H9 (cell line): Measurements from ENCODE around the gene GABBR2. TPM values are rescaled to one million over a fixed set of nuclear protein-coding genes. Genes with fewer than 3 reads are reported as not detected.

ENCODE experiments used
- DNase-seq: peaks from one replicate; pipeline ENCODE4 v3.0.0-alpha.2; 2017
- H2AFZ ChIP-seq: one replicate; pipeline ENCODE4 v1.6.1; 2013; ENCODE audit warnings: mild to moderate bottlenecking, low read length, control low read depth, moderate library complexity
- H2AK5ac ChIP-seq: 2 replicates; pipeline ENCODE4 v1.6.1; 2013; ENCODE audit warnings: low read length, control low read depth, mixed read lengths; ENCODE audit not compliant: insufficient read length
- H2BK120ac ChIP-seq: one replicate; pipeline ENCODE4 v1.6.1; 2013; ENCODE audit warnings: low read depth, mild to moderate bottlenecking, low read length, control low read depth, inconsistent platforms; ENCODE audit not compliant: poor library complexity, severe bottlenecking
- H2BK12ac ChIP-seq: 2 replicates; pipeline ENCODE4 v1.6.1; 2013; ENCODE audit warnings: low read length, control low read depth, mixed read lengths, low read depth; ENCODE audit not compliant: insufficient read length
- H2BK15ac ChIP-seq: 2 replicates; pipeline ENCODE4 v1.6.1; 2013; ENCODE audit warnings: low read depth, low read length, control low read depth
- H2BK20ac ChIP-seq: one replicate; pipeline ENCODE4 v1.6.1; 2013; ENCODE audit warnings: low read depth, mild to moderate bottlenecking, low read length, control low read depth, inconsistent platforms; ENCODE audit not compliant: poor library complexity, severe bottlenecking
- H2BK5ac ChIP-seq: 2 replicates; pipeline ENCODE4 v1.6.1; 2013; ENCODE audit warnings: low read length, control low read depth, mixed read lengths; ENCODE audit not compliant: insufficient read length
- H3K14ac ChIP-seq: 2 replicates; pipeline ENCODE4 v1.6.1; 2013; ENCODE audit warnings: low read length, control low read depth; ENCODE audit not compliant: insufficient read depth
- H3K18ac ChIP-seq: 2 replicates; pipeline ENCODE4 v1.6.1; 2013; ENCODE audit warnings: low read depth, mild to moderate bottlenecking, mixed read lengths, low read length, control low read depth; ENCODE audit not compliant: insufficient read length
- H3K23ac ChIP-seq: 2 replicates; pipeline ENCODE4 v1.6.1; 2013; ENCODE audit warnings: low read length, control low read depth, mixed read lengths, low read depth; ENCODE audit not compliant: insufficient read length
- H3K23me2 ChIP-seq: 2 replicates; pipeline ENCODE4 v1.6.1; 2013; ENCODE audit warnings: low read depth, mild to moderate bottlenecking, mixed read lengths, low read length, control low read depth; ENCODE audit not compliant: insufficient read length, poor library complexity, severe bottlenecking
- H3K27ac ChIP-seq: 2 replicates; pipeline ENCODE4 v1.5.1; 2013; ENCODE audit warnings: low read length, control low read depth, mixed read lengths, low read depth; ENCODE audit not compliant: insufficient read length
- H3K27me3 ChIP-seq: 2 replicates; pipeline ENCODE4 v1.6.1; 2013; ENCODE audit warnings: low read length, control low read depth, inconsistent platforms; ENCODE audit not compliant: insufficient read depth
- H3K4ac ChIP-seq: 2 replicates; pipeline ENCODE4 v1.6.1; 2013; ENCODE audit warnings: low read depth, mild to moderate bottlenecking, control low read depth, inconsistent platforms, low read length, moderate library complexity
- H3K4me1 ChIP-seq: 2 replicates; pipeline ENCODE4 v1.6.1; 2013; ENCODE audit warnings: low read length, control low read depth, inconsistent platforms; ENCODE audit not compliant: insufficient read depth
- H3K4me2 ChIP-seq: 2 replicates; pipeline ENCODE4 v1.6.1; 2013; ENCODE audit warnings: low read length, control low read depth, mixed read lengths; ENCODE audit not compliant: insufficient read length, insufficient read depth
- H3K56ac ChIP-seq: 2 replicates; pipeline ENCODE4 v1.6.1; 2013; ENCODE audit warnings: low read depth, mild to moderate bottlenecking, mixed read lengths, low read length, control low read depth; ENCODE audit not compliant: insufficient read length
- H3K79me1 ChIP-seq: 2 replicates; pipeline ENCODE4 v1.6.1; 2013; ENCODE audit warnings: low read depth, mild to moderate bottlenecking, moderate library complexity, low read length, control low read depth, inconsistent platforms; ENCODE audit not compliant: insufficient read depth, poor library complexity, severe bottlenecking
- H3K79me2 ChIP-seq: 2 replicates; pipeline ENCODE4 v1.6.1; 2013; ENCODE audit warnings: low read length, control low read depth, inconsistent platforms; ENCODE audit not compliant: insufficient read depth
- H3K9ac ChIP-seq: 2 replicates; pipeline ENCODE4 v1.6.1; 2013; ENCODE audit warnings: low read length, control low read depth, mixed read lengths; ENCODE audit not compliant: insufficient read length; ENCODE audit errors: extremely low read depth
- H3K9me3 ChIP-seq: one replicate; pipeline ENCODE4 v1.6.1; 2013; ENCODE audit warnings: low read depth, low read length, inconsistent platforms; ENCODE audit not compliant: control insufficient read depth
- H3T11ph ChIP-seq: one replicate; pipeline ENCODE4 v1.6.1; 2013; ENCODE audit warnings: mild to moderate bottlenecking, low read length, control low read depth, inconsistent platforms
- H4K20me1 ChIP-seq: one replicate; pipeline ENCODE4 v1.6.1; 2013; ENCODE audit not compliant: control insufficient read depth, insufficient read length, insufficient read depth
- H4K5ac ChIP-seq: 2 replicates; pipeline ENCODE4 v1.6.1; 2013; ENCODE audit warnings: low read depth, mild to moderate bottlenecking, mixed read lengths, low read length, control low read depth; ENCODE audit not compliant: insufficient read length
- H4K8ac ChIP-seq: replicated peaks from 2 replicates; pipeline ENCODE4 v1.6.1; 2013; ENCODE audit warnings: low read length, control low read depth, mixed read lengths, low read depth; ENCODE audit not compliant: insufficient read length
- H4K91ac ChIP-seq: 2 replicates; pipeline ENCODE4 v1.6.1; 2013; ENCODE audit warnings: low read depth, mild to moderate bottlenecking, moderate library complexity, mixed read lengths, low read length, control low read depth; ENCODE audit not compliant: insufficient read length
- H3K27ac Mint-ChIP-seq, 3 experiments: 2 replicates in 2 of 3; 3 replicates in 1 of 3; pipeline ENCODE4 v1.8.0; 2020 to 2021; ENCODE audit warnings: mixed read lengths in 3 of 3, mild to moderate bottlenecking in 1 of 3, moderate library complexity in 1 of 3
- H3K27me3 Mint-ChIP-seq: 2 replicates; pipeline ENCODE4 v1.8.0; 2021; ENCODE audit warnings: low read depth, mild to moderate bottlenecking, moderate library complexity, mixed read lengths
- H3K36me3 Mint-ChIP-seq, 3 experiments: 2 replicates in 2 of 3; 3 replicates in 1 of 3; pipeline ENCODE4 v1.8.0; 2020 to 2021; ENCODE audit warnings: low read depth in 3 of 3, mixed read lengths in 3 of 3; ENCODE audit not compliant: insufficient read depth in 1 of 3
- H3K4me1 Mint-ChIP-seq, 2 experiments: 2 replicates each; pipeline ENCODE4 v1.8.0; 2020; ENCODE audit warnings: mixed read lengths in 2 of 2
- H3K4me3 Mint-ChIP-seq, 2 experiments: 2 replicates in 1 of 2; 3 replicates in 1 of 2; pipeline ENCODE4 v1.8.0; 2020 to 2021; ENCODE audit warnings: mild to moderate bottlenecking in 2 of 2, mixed read lengths in 2 of 2, moderate library complexity in 1 of 2
- H3K9me3 Mint-ChIP-seq, 2 experiments: 2 replicates in 1 of 2; 3 replicates in 1 of 2; pipeline ENCODE4 v1.8.0; 2020; ENCODE audit warnings: mild to moderate bottlenecking in 2 of 2, mixed read lengths in 2 of 2, moderate library complexity in 1 of 2
- WGBS: extraction: QIAGEN DNeasy Blood & Tissue Kit; methylation state at CpG from one replicate; pipeline ENCODE4 v1.1.7; 2013; ENCODE audit warnings: missing lambda C conversion rate, low lambda C conversion rate, mixed read lengths; ENCODE audit not compliant: insufficient read length; ENCODE audit errors: extremely low coverage; 5-methylcytosine and 5-hydroxymethylcytosine counted together
- total RNA-seq: library from RNA; stranded (reverse); gene quantifications from 2 replicates; pipeline ENCODE4 v1.2.1, GENCODE V29; 2021
- TF ChIP-seq, protein P1 (sequence below): fragments of 200-600 bp; sonication (generic); conservative IDR thresholded peaks from 3 replicates; pipeline ENCODE4 v1.8.0; 2021; ENCODE audit warnings: antibody characterized with exemption, mild to moderate bottlenecking

GABBR2 gene
- total RNA-seq, 1 experiment from 2014 or later, result 0.66 TPM

DNA sequence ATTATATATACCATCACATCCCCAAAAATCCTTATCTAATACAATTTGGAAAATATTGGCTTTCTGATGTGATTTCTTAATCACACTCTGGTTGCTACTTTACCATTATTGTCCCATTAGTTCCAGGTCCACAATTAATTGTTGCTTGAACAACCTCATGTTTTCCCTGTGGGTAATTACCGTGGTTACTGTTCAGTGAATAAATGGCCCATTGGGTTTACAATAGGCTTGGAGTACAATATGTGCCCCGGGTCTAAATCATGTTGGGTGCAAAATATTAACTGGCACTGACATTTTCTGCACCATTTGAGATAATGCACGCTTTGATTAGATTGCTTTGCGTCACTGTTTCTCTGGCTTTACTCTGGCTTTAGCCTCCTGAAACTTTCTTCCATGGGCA lies 163.7 kb downstream of the GABBR2 start:
- H3K4me1 ChIP-seq, result no peaks in the 10 kb centered on the region
- Mint-ChIP-seq H3K36me3 (no peaks in the 10 kb centered on the region), H3K27ac (no peak overlapping the region), H3K9me3 (no peaks in the 10 kb centered on the region), H3K4me1 (no peaks in the 10 kb centered on the region), H3K27me3 (peaks cover 5% of the 10 kb centered on the region), H3K4me3 (no peak overlapping the region)
- TF ChIP-seq, protein P1, sequence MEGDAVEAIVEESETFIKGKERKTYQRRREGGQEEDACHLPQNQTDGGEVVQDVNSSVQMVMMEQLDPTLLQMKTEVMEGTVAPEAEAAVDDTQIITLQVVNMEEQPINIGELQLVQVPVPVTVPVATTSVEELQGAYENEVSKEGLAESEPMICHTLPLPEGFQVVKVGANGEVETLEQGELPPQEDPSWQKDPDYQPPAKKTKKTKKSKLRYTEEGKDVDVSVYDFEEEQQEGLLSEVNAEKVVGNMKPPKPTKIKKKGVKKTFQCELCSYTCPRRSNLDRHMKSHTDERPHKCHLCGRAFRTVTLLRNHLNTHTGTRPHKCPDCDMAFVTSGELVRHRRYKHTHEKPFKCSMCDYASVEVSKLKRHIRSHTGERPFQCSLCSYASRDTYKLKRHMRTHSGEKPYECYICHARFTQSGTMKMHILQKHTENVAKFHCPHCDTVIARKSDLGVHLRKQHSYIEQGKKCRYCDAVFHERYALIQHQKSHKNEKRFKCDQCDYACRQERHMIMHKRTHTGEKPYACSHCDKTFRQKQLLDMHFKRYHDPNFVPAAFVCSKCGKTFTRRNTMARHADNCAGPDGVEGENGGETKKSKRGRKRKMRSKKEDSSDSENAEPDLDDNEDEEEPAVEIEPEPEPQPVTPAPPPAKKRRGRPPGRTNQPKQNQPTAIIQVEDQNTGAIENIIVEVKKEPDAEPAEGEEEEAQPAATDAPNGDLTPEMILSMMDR, result no peak
- WGBS, result no CpG with 5 or more reads among the region's 4 CpGs
- H3T11ph ChIP-seq, result no peak overlapping the region
- no peak overlapping the region for H4K91ac ChIP-seq
- no peaks in the 10 kb centered on the region for H4K20me1 ChIP-seq
- no peak overlapping the region for H2BK12ac ChIP-seq
- no peak overlapping the region for H2AFZ ChIP-seq
- no peak overlapping the region for H3K18ac ChIP-seq
- H3K9me3 ChIP-seq, result no peaks in the 10 kb centered on the region
- no peak overlapping the region for H3K4me2 ChIP-seq
- H3K23ac ChIP-seq, result no peak overlapping the region
- no peaks in the 10 kb centered on the region for H3K27me3 ChIP-seq
- H3K9ac ChIP-seq, result no peak overlapping the region
- H3K4ac ChIP-seq, result no peak overlapping the region
- H4K8ac ChIP-seq, result no peak overlapping the region
- H3K79me2 ChIP-seq, result no peaks in the 10 kb centered on the region
- H3K14ac ChIP-seq, result no peak overlapping the region
- H2BK20ac ChIP-seq, result no peak overlapping the region
- H3K79me1 ChIP-seq, result no peaks in the 10 kb centered on the region
- no peak overlapping the region for H2BK15ac ChIP-seq
- no peak overlapping the region for H3K27ac ChIP-seq
- no peak for DNase-seq
- no peak overlapping the region for H4K5ac ChIP-seq
- no peaks in the 10 kb centered on the region for H3K23me2 ChIP-seq
- H3K56ac ChIP-seq, result no peak overlapping the region
- no peak overlapping the region for H2AK5ac ChIP-seq
- no peak overlapping the region for H2BK120ac ChIP-seq
- H2BK5ac ChIP-seq, result no peak overlapping the region
